Measurements from ENCODE around the gene MORN1. TPM values are rescaled to one million over a fixed set of nuclear protein-coding genes. Genes with fewer than 3 reads are reported as not detected.
A peak's percentile ranks its signal among the peaks of the same experiment; 100 is the strongest.

Gene MORN1
- polyA plus RNA-seq, 1 donor (not counting 4 experiments of a cell fraction or from before 2014, with no cell fraction given), result 2.1 TPM

- Histone ChIP-seq H3K27me3 (ENCODE audit: control insufficient read depth, extremely low read depth, insufficient read depth, low read length) (no peaks in the 10 kb centered on the region), H3K27ac (ENCODE audit: control insufficient read depth, insufficient read depth, low read length) (no peak overlapping the region), H3K4me3 (ENCODE audit: control insufficient read depth in 2 of 3, extremely low read depth in 1 of 3, insufficient read depth in 2 of 3, low read depth in 1 of 3, low read length in 3 of 3) (peak overlapping the region in 2 of 3 experiments; percentile 43 to 44), H3K36me3 (ENCODE audit: control insufficient read depth in 2 of 2, extremely low read depth in 1 of 2, insufficient read depth in 2 of 2, low read length in 2 of 2) (no peaks in the 10 kb centered on the region), H3K9me1 (ENCODE audit: control insufficient read depth, extremely low read depth, insufficient read depth, low read length) (no peaks in the 10 kb centered on the region), H3K9ac (ENCODE audit: control insufficient read depth, extremely low read depth, insufficient read depth, low read length) (peak overlapping the region; percentile 33), H2AFZ (ENCODE audit: control insufficient read depth, low read length) (no peak overlapping the region), H3K4me2 (ENCODE audit: control insufficient read depth, extremely low read depth, insufficient read depth, low read depth, low read length) (no peak overlapping the region), H3K4me1 (ENCODE audit: control insufficient read depth, extremely low read depth, insufficient read depth, low read length) (no peaks in the 10 kb centered on the region), H4K20me1 (ENCODE audit: control insufficient read depth, extremely low read depth, insufficient read depth, low read length) (no peaks in the 10 kb centered on the region), H3K9me3 (ENCODE audit: control insufficient read depth, low read depth, low read length) (no peaks in the 10 kb centered on the region), H3K79me2 (ENCODE audit: control insufficient read depth, insufficient read depth, low read length) (no peaks in the 10 kb centered on the region)
- FAIRE-seq (no peak), DNase-seq (ENCODE audit: low read depth, low spot score) (no peak)
- TF ChIP-seq, protein P1, sequence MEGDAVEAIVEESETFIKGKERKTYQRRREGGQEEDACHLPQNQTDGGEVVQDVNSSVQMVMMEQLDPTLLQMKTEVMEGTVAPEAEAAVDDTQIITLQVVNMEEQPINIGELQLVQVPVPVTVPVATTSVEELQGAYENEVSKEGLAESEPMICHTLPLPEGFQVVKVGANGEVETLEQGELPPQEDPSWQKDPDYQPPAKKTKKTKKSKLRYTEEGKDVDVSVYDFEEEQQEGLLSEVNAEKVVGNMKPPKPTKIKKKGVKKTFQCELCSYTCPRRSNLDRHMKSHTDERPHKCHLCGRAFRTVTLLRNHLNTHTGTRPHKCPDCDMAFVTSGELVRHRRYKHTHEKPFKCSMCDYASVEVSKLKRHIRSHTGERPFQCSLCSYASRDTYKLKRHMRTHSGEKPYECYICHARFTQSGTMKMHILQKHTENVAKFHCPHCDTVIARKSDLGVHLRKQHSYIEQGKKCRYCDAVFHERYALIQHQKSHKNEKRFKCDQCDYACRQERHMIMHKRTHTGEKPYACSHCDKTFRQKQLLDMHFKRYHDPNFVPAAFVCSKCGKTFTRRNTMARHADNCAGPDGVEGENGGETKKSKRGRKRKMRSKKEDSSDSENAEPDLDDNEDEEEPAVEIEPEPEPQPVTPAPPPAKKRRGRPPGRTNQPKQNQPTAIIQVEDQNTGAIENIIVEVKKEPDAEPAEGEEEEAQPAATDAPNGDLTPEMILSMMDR (optimal IDR thresholded peaks at IDR 0.05 in 1 of 3, IDR thresholded peaks at IDR 0.05 in 1 of 3, conservative IDR thresholded peaks at IDR 0.05 in 1 of 3; ENCODE audit: extremely low read depth in 1 of 3, insufficient read depth in 2 of 3, low read length in 3 of 3), result peak in 2 of 3 experiments; percentile 65 to 77
- TF ChIP-seq EZH2 (IDR thresholded peaks at IDR 0.05; ENCODE audit: low read length), result no peak
- dilution Hi-C loops (cut with MboI; ENCODE audit: extremely low pct_ligation_motif_present, low sequenced_read_pairs), result no loop called here
These were observed 76.3 kb downstream of the MORN1 start for GRCh38 chr1:2314803-2315673.

- TF ChIP-seq, protein P1 (optimal IDR thresholded peaks at IDR 0.05 in 1 of 3, IDR thresholded peaks at IDR 0.05 in 1 of 3, conservative IDR thresholded peaks at IDR 0.05 in 1 of 3; ENCODE audit: extremely low read depth in 1 of 3, insufficient read depth in 2 of 3, low read length in 3 of 3), result no peak
- no peak for TF ChIP-seq EZH2 (IDR thresholded peaks at IDR 0.05; ENCODE audit: low read length)
- no peaks in the 10 kb centered on the region for H4K20me1 ChIP-seq (ENCODE audit: control insufficient read depth, extremely low read depth, insufficient read depth, low read length)
- H3K4me1 ChIP-seq (ENCODE audit: control insufficient read depth, extremely low read depth, insufficient read depth, low read length), result no peaks in the 10 kb centered on the region
- H3K36me3 ChIP-seq (ENCODE audit: control insufficient read depth in 2 of 2, extremely low read depth in 1 of 2, insufficient read depth in 2 of 2, low read length in 2 of 2), result no peaks in the 10 kb centered on the region
- no peaks in the 10 kb centered on the region for H3K79me2 ChIP-seq (ENCODE audit: control insufficient read depth, insufficient read depth, low read length)
- no peak overlapping the region for H2AFZ ChIP-seq (ENCODE audit: control insufficient read depth, low read length)
- FAIRE-seq (no peak), DNase-seq (ENCODE audit: low read depth, low spot score) (peak; percentile 15)
- H3K4me3 ChIP-seq (ENCODE audit: control insufficient read depth in 2 of 3, extremely low read depth in 1 of 3, insufficient read depth in 2 of 3, low read depth in 1 of 3, low read length in 3 of 3), result peak overlapping the region; percentile 43 to 46 (median 44)
- H3K9ac ChIP-seq (ENCODE audit: control insufficient read depth, extremely low read depth, insufficient read depth, low read length), result peak overlapping the region; percentile 28
- no peaks in the 10 kb centered on the region for H3K27me3 ChIP-seq (ENCODE audit: control insufficient read depth, extremely low read depth, insufficient read depth, low read length)
- no peak overlapping the region for H3K27ac ChIP-seq (ENCODE audit: control insufficient read depth, insufficient read depth, low read length)
- peak overlapping the region; percentile 37 for H3K4me2 ChIP-seq (ENCODE audit: control insufficient read depth, extremely low read depth, insufficient read depth, low read depth, low read length)
- H3K9me3 ChIP-seq (ENCODE audit: control insufficient read depth, low read depth, low read length), result no peaks in the 10 kb centered on the region
- H3K9me1 ChIP-seq (ENCODE audit: control insufficient read depth, extremely low read depth, insufficient read depth, low read length), result no peaks in the 10 kb centered on the region
- dilution Hi-C loops (cut with MboI; ENCODE audit: extremely low pct_ligation_motif_present, low sequenced_read_pairs), result no loop called here
These were observed 77.0 kb downstream of the MORN1 start for GRCh38 chr1:2314273-2314802.
